Peyer's patch (tissue), 4 donors: ENCODE data around the gene PPP1R8.

ENCODE experiments used
- POLR2A ChIP-seq, 2 donors: fragments of 450-650 bp; IDR thresholded peaks; one replicate each; pipeline ENCODE4 v1.5.1; 2017; ENCODE audit warnings: antibody characterized with exemption in 2 of 2, mild to moderate bottlenecking in 2 of 2, moderate library complexity in 2 of 2
- TF ChIP-seq, protein P1 (sequence below), 6 experiments: fragments of 450-650 bp in 4 of 6; fragments of 200-600 bp in 2 of 6; sonication (generic) in 1 of 6; IDR thresholded peaks; one replicate each; pipeline ENCODE4 v1.5.1; 2017 to 2019; ENCODE audit warnings: antibody characterized with exemption in 6 of 6, mild to moderate bottlenecking in 3 of 6, moderate library complexity in 1 of 6

DNA sequence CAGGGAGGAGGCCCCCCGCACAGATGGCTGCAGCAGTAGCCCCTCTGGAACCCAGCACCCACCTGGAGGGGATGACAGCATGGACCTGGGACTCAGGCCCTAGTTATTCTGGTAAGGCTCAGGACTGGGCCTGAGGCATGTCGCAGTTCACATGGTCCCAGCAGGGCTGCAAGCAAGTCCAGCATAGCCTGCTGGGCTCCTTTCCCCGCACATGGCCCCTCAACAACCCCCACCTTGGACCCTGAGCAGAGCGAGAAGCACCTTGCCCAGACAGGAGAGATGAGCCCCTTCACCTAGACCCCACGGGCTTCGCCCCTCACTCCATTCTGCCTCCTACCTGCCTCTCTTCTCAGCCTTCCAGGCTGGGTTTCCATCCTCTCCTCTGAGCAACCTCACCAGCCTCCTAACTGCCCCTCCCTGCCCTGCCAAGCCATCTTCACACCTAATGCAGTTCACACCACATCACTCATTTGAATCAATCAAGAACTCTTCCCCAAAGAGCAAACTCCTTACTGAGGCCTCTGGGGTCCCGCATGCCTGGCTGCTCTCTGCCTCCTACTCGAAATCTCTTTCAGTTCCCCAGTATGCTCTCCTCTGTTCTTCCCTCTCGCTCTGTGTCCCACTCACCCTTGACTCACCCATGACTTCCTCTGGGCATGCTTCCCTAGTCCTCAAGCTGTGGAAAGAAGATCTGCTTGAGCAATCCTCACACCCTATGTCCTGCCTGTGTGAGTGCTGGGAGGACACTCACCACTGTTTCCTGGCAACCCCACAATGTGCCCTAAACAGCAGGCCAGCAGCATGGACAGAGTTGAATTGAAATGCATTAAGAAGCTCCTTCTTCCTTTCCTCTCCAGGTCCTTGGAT, 32.3 kb downstream of the PPP1R8 start:
- TF ChIP-seq, protein P1, sequence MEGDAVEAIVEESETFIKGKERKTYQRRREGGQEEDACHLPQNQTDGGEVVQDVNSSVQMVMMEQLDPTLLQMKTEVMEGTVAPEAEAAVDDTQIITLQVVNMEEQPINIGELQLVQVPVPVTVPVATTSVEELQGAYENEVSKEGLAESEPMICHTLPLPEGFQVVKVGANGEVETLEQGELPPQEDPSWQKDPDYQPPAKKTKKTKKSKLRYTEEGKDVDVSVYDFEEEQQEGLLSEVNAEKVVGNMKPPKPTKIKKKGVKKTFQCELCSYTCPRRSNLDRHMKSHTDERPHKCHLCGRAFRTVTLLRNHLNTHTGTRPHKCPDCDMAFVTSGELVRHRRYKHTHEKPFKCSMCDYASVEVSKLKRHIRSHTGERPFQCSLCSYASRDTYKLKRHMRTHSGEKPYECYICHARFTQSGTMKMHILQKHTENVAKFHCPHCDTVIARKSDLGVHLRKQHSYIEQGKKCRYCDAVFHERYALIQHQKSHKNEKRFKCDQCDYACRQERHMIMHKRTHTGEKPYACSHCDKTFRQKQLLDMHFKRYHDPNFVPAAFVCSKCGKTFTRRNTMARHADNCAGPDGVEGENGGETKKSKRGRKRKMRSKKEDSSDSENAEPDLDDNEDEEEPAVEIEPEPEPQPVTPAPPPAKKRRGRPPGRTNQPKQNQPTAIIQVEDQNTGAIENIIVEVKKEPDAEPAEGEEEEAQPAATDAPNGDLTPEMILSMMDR (IDR thresholded peaks at IDR 0.05) = no peak
- peak in 1 of 2 donors; percentile 27 for TF ChIP-seq POLR2A (IDR thresholded peaks at IDR 0.05)
